SK-N-SH (cell line): Measurements from ENCODE around the gene PARD3B.

Source experiments
- EP300 ChIP-seq, 2 experiments: IDR thresholded peaks; 2 replicates each; pipeline versions ENCODE4 v1.4.0 to v1.6.1; 2012; ENCODE audit warnings: borderline replicate concordance in 1 of 2, low read depth in 1 of 2, low read length in 1 of 2
- EZH2phosphoT487 ChIP-seq: fragments of 200-600 bp; sonication (generic); IDR thresholded peaks from 2 replicates; pipeline ENCODE4 v1.6.1; 2017; ENCODE audit warnings: low read depth, mixed run types, mild to moderate bottlenecking, antibody characterized with exemption, moderate library complexity, borderline replicate concordance
- FOXM1 ChIP-seq: IDR thresholded peaks from 2 replicates; pipeline ENCODE4 v1.4.0; 2012; ENCODE audit warnings: low read depth, mild to moderate bottlenecking
- NFIC ChIP-seq: IDR thresholded peaks from 2 replicates; pipeline ENCODE4 v1.4.0; 2012; ENCODE audit warnings: borderline replicate concordance
- NRF1 ChIP-seq: IDR thresholded peaks from 2 replicates; pipeline ENCODE4 v1.6.1; 2012; ENCODE audit warnings: low read depth, mild to moderate bottlenecking, low read length
- POLR2AphosphoS5 ChIP-seq: IDR thresholded peaks from 2 replicates; pipeline ENCODE4 v1.6.1; 2012; ENCODE audit warnings: low read depth, low read length
- RAD21 ChIP-seq: IDR thresholded peaks from 2 replicates; pipeline ENCODE4 v1.6.1; 2012; ENCODE audit warnings: mild to moderate bottlenecking, low read length
- SMC3 ChIP-seq: IDR thresholded peaks from 2 replicates; pipeline ENCODE4 v1.6.1; 2012; ENCODE audit warnings: low read depth, low read length, improper control_type of control experiment
- TAF1 ChIP-seq: IDR thresholded peaks from 2 replicates; pipeline ENCODE4 v1.6.1; 2012; ENCODE audit warnings: low read depth, mild to moderate bottlenecking, low read length, moderate library complexity, borderline replicate concordance
- TEAD4 ChIP-seq: IDR thresholded peaks from 2 replicates; pipeline ENCODE4 v1.4.0; 2012; ENCODE audit warnings: mild to moderate bottlenecking, borderline replicate concordance; ENCODE audit not compliant: insufficient read depth
- TF ChIP-seq, protein P1 (sequence below): fragments of 200-600 bp; sonication (generic); IDR thresholded peaks from 2 replicates; pipeline ENCODE4 v1.6.1; 2017; ENCODE audit warnings: antibody characterized with exemption, mild to moderate bottlenecking, moderate library complexity
- TF ChIP-seq, protein P2 (sequence below): IDR thresholded peaks from 2 replicates; pipeline ENCODE4 v1.4.0; 2012; ENCODE audit warnings: low read depth, borderline replicate concordance
- TF ChIP-seq, protein P3 (sequence below): IDR thresholded peaks from 2 replicates; pipeline ENCODE4; 2012
- TF ChIP-seq, protein P4 (sequence below): IDR thresholded peaks from 2 replicates; pipeline ENCODE4 v1.6.1; 2012; ENCODE audit warnings: mild to moderate bottlenecking, low read depth, low read length, moderate library complexity

DNA sequence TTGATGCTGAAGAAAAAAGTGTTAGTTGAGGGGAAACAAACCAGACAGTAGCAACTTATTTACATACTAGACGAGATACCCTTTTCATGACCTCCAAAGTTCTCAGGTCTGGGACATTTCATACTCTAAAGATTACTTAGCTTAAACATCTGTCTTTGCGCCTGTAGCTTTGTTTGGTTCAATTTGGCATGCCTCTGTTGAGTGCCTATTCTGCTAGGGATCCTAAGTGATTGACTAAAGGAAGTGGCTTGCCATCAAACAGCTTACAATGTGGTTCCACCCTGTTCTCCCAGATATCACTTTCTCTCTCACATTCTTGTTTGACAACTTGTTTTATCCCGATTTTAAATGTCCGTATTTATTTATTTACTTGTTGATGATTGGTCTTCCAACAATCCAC is 488.8 kb downstream of the PARD3B start:
- TF ChIP-seq POLR2AphosphoS5: no peak
- no peak for TF ChIP-seq EZH2phosphoT487
- TF ChIP-seq EP300 (IDR thresholded peaks at IDR 0.05; ENCODE audit: borderline replicate concordance in 1 of 2, low read depth in 1 of 2, low read length in 1 of 2): no peak
- TF ChIP-seq RAD21: no peak
- TF ChIP-seq, protein P1, sequence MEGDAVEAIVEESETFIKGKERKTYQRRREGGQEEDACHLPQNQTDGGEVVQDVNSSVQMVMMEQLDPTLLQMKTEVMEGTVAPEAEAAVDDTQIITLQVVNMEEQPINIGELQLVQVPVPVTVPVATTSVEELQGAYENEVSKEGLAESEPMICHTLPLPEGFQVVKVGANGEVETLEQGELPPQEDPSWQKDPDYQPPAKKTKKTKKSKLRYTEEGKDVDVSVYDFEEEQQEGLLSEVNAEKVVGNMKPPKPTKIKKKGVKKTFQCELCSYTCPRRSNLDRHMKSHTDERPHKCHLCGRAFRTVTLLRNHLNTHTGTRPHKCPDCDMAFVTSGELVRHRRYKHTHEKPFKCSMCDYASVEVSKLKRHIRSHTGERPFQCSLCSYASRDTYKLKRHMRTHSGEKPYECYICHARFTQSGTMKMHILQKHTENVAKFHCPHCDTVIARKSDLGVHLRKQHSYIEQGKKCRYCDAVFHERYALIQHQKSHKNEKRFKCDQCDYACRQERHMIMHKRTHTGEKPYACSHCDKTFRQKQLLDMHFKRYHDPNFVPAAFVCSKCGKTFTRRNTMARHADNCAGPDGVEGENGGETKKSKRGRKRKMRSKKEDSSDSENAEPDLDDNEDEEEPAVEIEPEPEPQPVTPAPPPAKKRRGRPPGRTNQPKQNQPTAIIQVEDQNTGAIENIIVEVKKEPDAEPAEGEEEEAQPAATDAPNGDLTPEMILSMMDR: no peak
- TF ChIP-seq, protein P2, sequence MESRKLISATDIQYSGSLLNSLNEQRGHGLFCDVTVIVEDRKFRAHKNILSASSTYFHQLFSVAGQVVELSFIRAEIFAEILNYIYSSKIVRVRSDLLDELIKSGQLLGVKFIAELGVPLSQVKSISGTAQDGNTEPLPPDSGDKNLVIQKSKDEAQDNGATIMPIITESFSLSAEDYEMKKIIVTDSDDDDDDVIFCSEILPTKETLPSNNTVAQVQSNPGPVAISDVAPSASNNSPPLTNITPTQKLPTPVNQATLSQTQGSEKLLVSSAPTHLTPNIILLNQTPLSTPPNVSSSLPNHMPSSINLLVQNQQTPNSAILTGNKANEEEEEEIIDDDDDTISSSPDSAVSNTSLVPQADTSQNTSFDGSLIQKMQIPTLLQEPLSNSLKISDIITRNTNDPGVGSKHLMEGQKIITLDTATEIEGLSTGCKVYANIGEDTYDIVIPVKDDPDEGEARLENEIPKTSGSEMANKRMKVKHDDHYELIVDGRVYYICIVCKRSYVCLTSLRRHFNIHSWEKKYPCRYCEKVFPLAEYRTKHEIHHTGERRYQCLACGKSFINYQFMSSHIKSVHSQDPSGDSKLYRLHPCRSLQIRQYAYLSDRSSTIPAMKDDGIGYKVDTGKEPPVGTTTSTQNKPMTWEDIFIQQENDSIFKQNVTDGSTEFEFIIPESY: no peak
- no peak for TF ChIP-seq FOXM1
- no peak for TF ChIP-seq TAF1
- TF ChIP-seq TEAD4: no peak
- TF ChIP-seq SMC3: no peak
- TF ChIP-seq NRF1: no peak
- TF ChIP-seq, protein P3, sequence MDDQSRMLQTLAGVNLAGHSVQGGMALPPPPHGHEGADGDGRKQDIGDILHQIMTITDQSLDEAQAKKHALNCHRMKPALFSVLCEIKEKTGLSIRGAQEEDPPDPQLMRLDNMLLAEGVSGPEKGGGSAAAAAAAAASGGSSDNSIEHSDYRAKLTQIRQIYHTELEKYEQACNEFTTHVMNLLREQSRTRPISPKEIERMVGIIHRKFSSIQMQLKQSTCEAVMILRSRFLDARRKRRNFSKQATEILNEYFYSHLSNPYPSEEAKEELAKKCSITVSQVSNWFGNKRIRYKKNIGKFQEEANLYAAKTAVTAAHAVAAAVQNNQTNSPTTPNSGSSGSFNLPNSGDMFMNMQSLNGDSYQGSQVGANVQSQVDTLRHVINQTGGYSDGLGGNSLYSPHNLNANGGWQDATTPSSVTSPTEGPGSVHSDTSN: no peak
- TF ChIP-seq NFIC: no peak
- TF ChIP-seq, protein P4, sequence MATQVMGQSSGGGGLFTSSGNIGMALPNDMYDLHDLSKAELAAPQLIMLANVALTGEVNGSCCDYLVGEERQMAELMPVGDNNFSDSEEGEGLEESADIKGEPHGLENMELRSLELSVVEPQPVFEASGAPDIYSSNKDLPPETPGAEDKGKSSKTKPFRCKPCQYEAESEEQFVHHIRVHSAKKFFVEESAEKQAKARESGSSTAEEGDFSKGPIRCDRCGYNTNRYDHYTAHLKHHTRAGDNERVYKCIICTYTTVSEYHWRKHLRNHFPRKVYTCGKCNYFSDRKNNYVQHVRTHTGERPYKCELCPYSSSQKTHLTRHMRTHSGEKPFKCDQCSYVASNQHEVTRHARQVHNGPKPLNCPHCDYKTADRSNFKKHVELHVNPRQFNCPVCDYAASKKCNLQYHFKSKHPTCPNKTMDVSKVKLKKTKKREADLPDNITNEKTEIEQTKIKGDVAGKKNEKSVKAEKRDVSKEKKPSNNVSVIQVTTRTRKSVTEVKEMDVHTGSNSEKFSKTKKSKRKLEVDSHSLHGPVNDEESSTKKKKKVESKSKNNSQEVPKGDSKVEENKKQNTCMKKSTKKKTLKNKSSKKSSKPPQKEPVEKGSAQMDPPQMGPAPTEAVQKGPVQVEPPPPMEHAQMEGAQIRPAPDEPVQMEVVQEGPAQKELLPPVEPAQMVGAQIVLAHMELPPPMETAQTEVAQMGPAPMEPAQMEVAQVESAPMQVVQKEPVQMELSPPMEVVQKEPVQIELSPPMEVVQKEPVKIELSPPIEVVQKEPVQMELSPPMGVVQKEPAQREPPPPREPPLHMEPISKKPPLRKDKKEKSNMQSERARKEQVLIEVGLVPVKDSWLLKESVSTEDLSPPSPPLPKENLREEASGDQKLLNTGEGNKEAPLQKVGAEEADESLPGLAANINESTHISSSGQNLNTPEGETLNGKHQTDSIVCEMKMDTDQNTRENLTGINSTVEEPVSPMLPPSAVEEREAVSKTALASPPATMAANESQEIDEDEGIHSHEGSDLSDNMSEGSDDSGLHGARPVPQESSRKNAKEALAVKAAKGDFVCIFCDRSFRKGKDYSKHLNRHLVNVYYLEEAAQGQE: no peak
